Endothelial cell of umbilical vein (primary cell): ENCODE measurements around the gene PAK6. TPM values are rescaled to one million over a fixed set of nuclear protein-coding genes. Genes with fewer than 3 reads are reported as not detected.

Experiments used
- BruUV-seq: library from RNA; stranded (reverse); fragments of 400-500 nt; replicated peaks from 2 replicates; lab custom pipeline; 2021; lab: Mats Ljungman, UMichigan
- CTCF ChIA-PET: fragments of 300-600, 350-600 bp; sonication (Branson Sonifier 250); formaldehyde crosslinking; loops from one replicate; lab custom pipeline; 2021; ENCODE audit warnings: antibody characterized with exemption, inconsistent platforms; lab: Charles Lee
- POLR2A ChIA-PET: fragments of 300-600, 350-600 bp; sonication (Branson Sonifier 250); formaldehyde crosslinking; loops from one replicate; lab custom pipeline; 2021; ENCODE audit warnings: antibody characterized with exemption, inconsistent platforms; lab: Charles Lee
- DNase-seq: peaks from one replicate; pipeline ENCODE4 v3.0.0-alpha.2; 2011; ENCODE audit warnings: low read depth, low spot score
- FAIRE-seq: peaks from 2 replicates; lab custom pipeline; 2011; peaks lifted over from hg19 to GRCh38; lab: Jason Lieb, UNC
- H2AFZ ChIP-seq: 2 replicates; pipeline ENCODE4 v1.6.0; 2012; ENCODE audit warnings: low read depth, low read length, control low read depth, inconsistent platforms
- H3K27ac ChIP-seq: 2 replicates; pipeline ENCODE4 v1.5.1; 2011; ENCODE audit warnings: low read depth, mild to moderate bottlenecking, control low read depth, low read length, moderate library complexity; ENCODE audit not compliant: insufficient read depth
- H3K27me3 ChIP-seq, 2 experiments: 2 replicates each; pipeline versions ENCODE4 v1.6.0 to v1.6.1; 2011; ENCODE audit warnings: low read length in 2 of 2, mixed read lengths in 1 of 2; ENCODE audit not compliant: control insufficient read depth in 2 of 2, insufficient read depth in 2 of 2
- H3K36me3 ChIP-seq, 2 experiments: 2 replicates in 1 of 2; 3 replicates in 1 of 2; pipeline ENCODE4 v1.5.1; 2011; ENCODE audit warnings: low read length in 2 of 2, mild to moderate bottlenecking in 1 of 2, moderate library complexity in 1 of 2; ENCODE audit not compliant: control insufficient read depth in 2 of 2, insufficient read depth in 2 of 2; ENCODE audit errors: extremely low read depth in 1 of 2
- H3K4me1 ChIP-seq: 3 replicates; pipeline ENCODE4 v1.5.1; 2011; ENCODE audit warnings: mild to moderate bottlenecking, low read length; ENCODE audit not compliant: control insufficient read depth, insufficient read depth; ENCODE audit errors: extremely low read depth
- H3K4me2 ChIP-seq: 2 replicates; pipeline ENCODE4 v1.6.1; 2011; ENCODE audit warnings: low read length, control low read depth, mixed read lengths; ENCODE audit not compliant: insufficient read depth
- H3K4me3 ChIP-seq, 3 experiments: fragments of 200-600 bp in 1 of 3; sonication (generic), shearing (Covaris generic) in 1 of 3; replicated peaks in 1 of 3; 2 replicates each; pipeline ENCODE4 v1.5.1; 2011 to 2016; ENCODE audit warnings: control low read depth in 3 of 3, low read length in 3 of 3, mild to moderate bottlenecking in 2 of 3, inconsistent platforms in 1 of 3, low read depth in 1 of 3, moderate library complexity in 1 of 3; ENCODE audit not compliant: insufficient read depth in 1 of 3
- H3K79me2 ChIP-seq: 2 replicates; pipeline ENCODE4 v1.6.0; 2012; ENCODE audit warnings: low read length, inconsistent platforms; ENCODE audit not compliant: control insufficient read depth, insufficient read depth
- H3K9ac ChIP-seq: replicated peaks from 2 replicates; pipeline ENCODE3; 2011; ENCODE audit warnings: low read length, control low read depth; ENCODE audit not compliant: insufficient read depth; ENCODE audit errors: extremely low read depth
- H3K9me1 ChIP-seq: replicated peaks from 3 replicates; pipeline ENCODE4 v1.6.0; 2011; ENCODE audit warnings: mild to moderate bottlenecking, low read length; ENCODE audit not compliant: control insufficient read depth, insufficient read depth; ENCODE audit errors: extremely low read depth
- H3K9me3 ChIP-seq: replicated peaks from 2 replicates; pipeline ENCODE4 v1.5.1; 2012; ENCODE audit warnings: low read length, inconsistent platforms; ENCODE audit not compliant: control insufficient read depth, insufficient read depth
- H4K20me1 ChIP-seq: replicated peaks from 2 replicates; pipeline ENCODE3; 2011; ENCODE audit warnings: mild to moderate bottlenecking, low read length; ENCODE audit not compliant: control insufficient read depth, insufficient read depth; ENCODE audit errors: extremely low read depth
- EZH2 ChIP-seq: IDR thresholded peaks from 2 replicates; pipeline ENCODE4 v1.6.1; 2012; ENCODE audit warnings: borderline replicate concordance, low read depth, mild to moderate bottlenecking, moderate library complexity, low read length, inconsistent platforms; ENCODE audit not compliant: severe bottlenecking
- FOS ChIP-seq: IDR thresholded peaks from 2 replicates; pipeline ENCODE4 v1.6.1; 2011; ENCODE audit warnings: mild to moderate bottlenecking, low read length, moderate library complexity, borderline replicate concordance; ENCODE audit not compliant: insufficient read depth
- GATA2 ChIP-seq: IDR thresholded peaks from 2 replicates; pipeline ENCODE4 v1.7.0; 2011; ENCODE audit warnings: low read depth, mild to moderate bottlenecking, moderate library complexity, mixed read lengths, low read length; ENCODE audit not compliant: insufficient read length, insufficient read depth
- JUN ChIP-seq: IDR thresholded peaks from 2 replicates; pipeline ENCODE4 v1.6.1; 2011; ENCODE audit warnings: borderline replicate concordance, low read depth; ENCODE audit not compliant: insufficient read length, insufficient read depth
- MAX ChIP-seq: IDR thresholded peaks from 2 replicates; pipeline ENCODE4 v1.6.1; 2011; ENCODE audit not compliant: insufficient read depth, insufficient read length
- MYC ChIP-seq: IDR thresholded peaks from one replicate; pipeline ENCODE4 v1.6.1; 2011; ENCODE audit warnings: mild to moderate bottlenecking, low read depth, low read length
- POLR2A ChIP-seq: IDR thresholded peaks from 2 replicates; pipeline ENCODE4 v1.6.1; 2012; ENCODE audit warnings: low read depth, mild to moderate bottlenecking, control low read depth, low read length
- POLR2AphosphoS5 ChIP-seq: IDR thresholded peaks from 2 replicates; pipeline ENCODE4 v1.6.1; 2012; ENCODE audit warnings: low read depth, mild to moderate bottlenecking, control low read depth, low read length, moderate library complexity; ENCODE audit not compliant: insufficient read depth
- dilution Hi-C: fragments of 300-500 bp; cut with MboI; formaldehyde crosslinking; loops from one replicate; pipeline ENCODE4 v1.15.0; 2019; ENCODE audit warnings: low sequenced_read_pairs; ENCODE audit not compliant: extremely low pct_ligation_motif_present
- intact Hi-C: fragments of 100-400 bp; cut with micrococcal nuclease; formaldehyde crosslinking; loops from one replicate; pipeline ENCODE4 v1.10.0; 2022
- polyA plus RNA-seq, 4 experiments: library from polyadenylated mRNA; depleted of rRNA in 3 of 4; stranded (reverse) in 3 of 4; unstranded in 1 of 4; fragments of >200 nt; gene quantifications; 2 replicates each; pipeline versions ENCODE4 v1.2.1 to v1.2.3, GENCODE V29; 2011 to 2012; ENCODE audit warnings: missing spikeins in 1 of 4
- total RNA-seq: library from RNA; stranded (reverse); gene quantifications from 2 replicates; pipeline ENCODE4 v1.2.3, GENCODE V29; 2021
- TF ChIP-seq, protein P1 (sequence below), 2 donors: IDR thresholded peaks; 1 replicate in 1 of 2; 2 replicates in 1 of 2; pipeline ENCODE4 v1.5.1; 2011; ENCODE audit warnings: low read length in 2 of 2, mild to moderate bottlenecking in 2 of 2, moderate library complexity in 2 of 2, control low read depth in 1 of 2, inconsistent platforms in 1 of 2, low read depth in 1 of 2; ENCODE audit not compliant: insufficient read depth in 1 of 2; ENCODE audit errors: extremely low read depth in 1 of 2

The PAK6 gene
- total and polyA plus RNA-seq, 2 donors (not counting 3 experiments of a cell fraction or from before 2014, with no cell fraction given), result not detected

DNA sequence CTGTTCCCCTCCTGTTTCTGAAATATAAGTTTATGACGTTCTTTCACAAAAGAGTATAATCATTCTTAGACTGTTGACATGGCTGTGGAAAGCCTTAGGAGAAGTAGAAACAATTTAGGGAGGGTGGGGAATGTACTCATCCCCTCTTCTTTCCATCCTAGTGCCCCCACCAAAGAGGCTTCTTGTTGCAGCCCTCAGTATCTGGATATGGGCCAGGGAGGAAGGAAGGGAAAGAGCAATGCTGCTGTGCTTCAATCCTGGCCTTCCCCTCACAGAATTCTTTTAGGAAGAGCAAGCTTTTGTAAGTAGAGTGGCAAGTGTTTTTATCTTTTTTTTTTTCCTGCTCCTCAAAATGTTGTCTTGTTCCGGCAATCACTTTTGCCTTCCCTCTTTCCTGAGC lies 86.3 kb downstream of the PAK6 start:
- Histone ChIP-seq H3K9me3 (no peaks in the 10 kb centered on the region), H3K9ac (peak overlapping the region; percentile 67), H3K4me2 (peak overlapping the region; percentile 90), H3K27ac (peak overlapping the region; percentile 8), H3K27me3 (no peaks in the 10 kb centered on the region), H3K4me1 (peaks cover 57% of the 10 kb centered on the region), H3K79me2 (peaks cover 11% of the 10 kb centered on the region), H3K36me3 (no peaks in the 10 kb centered on the region), H2AFZ (no peak overlapping the region), H3K9me1 (no peaks in the 10 kb centered on the region), H3K4me3 (peak overlapping the region; percentile 57 to 79 (median 67)), H4K20me1 (no peaks in the 10 kb centered on the region)
- FAIRE-seq (peak; percentile 85), DNase-seq (peak; percentile 57)
- intact Hi-C loops (no loop called here), dilution Hi-C loops (no loop called here)
- TF ChIP-seq JUN (no peak), MYC (no peak), POLR2AphosphoS5 (no peak), POLR2A (no peak)
- ChIA-PET POLR2A (interaction anchor here (0.7 to 1.2 kb wide), 2 partner anchors 9 to 72 kb away, joined by 3 to 4 read pairs; no protein-coding TSS in a partner anchor), CTCF (interaction anchor here (1.3 to 5.3 kb wide), 7 partner anchors 9 to 96 kb away, joined by 4 to 81 read pairs (median 15); partner anchors contain the start of gene CCDC9B)
- TSS peak; percentile 48 for BruUV-seq

GRCh38 chr15:40325700-40326099 lies 86.8 kb downstream of the PAK6 start:
- dilution Hi-C loops, result no loop called here
- no peak overlapping the region for H3K9ac ChIP-seq
- peaks cover 11% of the 10 kb centered on the region for H3K79me2 ChIP-seq
- no peaks in the 10 kb centered on the region for H3K9me3 ChIP-seq
- no peak overlapping the region for H2AFZ ChIP-seq
- BruUV-seq, result no TSS peak
- intact Hi-C loops, result no loop called here
- CTCF ChIA-PET, result interaction anchor here (1.3 to 5.3 kb wide), 7 partner anchors 9 to 96 kb away, joined by 4 to 81 read pairs (median 15); partner anchors contain the start of gene CCDC9B
- TF ChIP-seq POLR2A (no peak), MYC (no peak), FOS (no peak), MAX (no peak), EZH2 (no peak), GATA2 (no peak), POLR2AphosphoS5 (no peak), JUN (no peak)
- TF ChIP-seq, protein P1, sequence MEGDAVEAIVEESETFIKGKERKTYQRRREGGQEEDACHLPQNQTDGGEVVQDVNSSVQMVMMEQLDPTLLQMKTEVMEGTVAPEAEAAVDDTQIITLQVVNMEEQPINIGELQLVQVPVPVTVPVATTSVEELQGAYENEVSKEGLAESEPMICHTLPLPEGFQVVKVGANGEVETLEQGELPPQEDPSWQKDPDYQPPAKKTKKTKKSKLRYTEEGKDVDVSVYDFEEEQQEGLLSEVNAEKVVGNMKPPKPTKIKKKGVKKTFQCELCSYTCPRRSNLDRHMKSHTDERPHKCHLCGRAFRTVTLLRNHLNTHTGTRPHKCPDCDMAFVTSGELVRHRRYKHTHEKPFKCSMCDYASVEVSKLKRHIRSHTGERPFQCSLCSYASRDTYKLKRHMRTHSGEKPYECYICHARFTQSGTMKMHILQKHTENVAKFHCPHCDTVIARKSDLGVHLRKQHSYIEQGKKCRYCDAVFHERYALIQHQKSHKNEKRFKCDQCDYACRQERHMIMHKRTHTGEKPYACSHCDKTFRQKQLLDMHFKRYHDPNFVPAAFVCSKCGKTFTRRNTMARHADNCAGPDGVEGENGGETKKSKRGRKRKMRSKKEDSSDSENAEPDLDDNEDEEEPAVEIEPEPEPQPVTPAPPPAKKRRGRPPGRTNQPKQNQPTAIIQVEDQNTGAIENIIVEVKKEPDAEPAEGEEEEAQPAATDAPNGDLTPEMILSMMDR (IDR thresholded peaks at IDR 0.05; ENCODE audit: extremely low read depth in 1 of 2, insufficient read depth in 1 of 2, low read depth in 1 of 2, low read length in 2 of 2), result no peak
- no peak for FAIRE-seq
- no peaks in the 10 kb centered on the region for H3K9me1 ChIP-seq
- DNase-seq, result no peak
- no peak overlapping the region for H3K27ac ChIP-seq
- POLR2A ChIA-PET, result interaction anchor here (1.2 kb wide), 1 partner anchor 8 kb away, joined by 4 read pairs; no protein-coding TSS in a partner anchor
- H3K4me2 ChIP-seq, result peak overlapping the region; percentile 90
- no peaks in the 10 kb centered on the region for H4K20me1 ChIP-seq
- H3K27me3 ChIP-seq, result no peaks in the 10 kb centered on the region
- peaks cover 53% of the 10 kb centered on the region for H3K4me1 ChIP-seq
- no peaks in the 10 kb centered on the region for H3K36me3 ChIP-seq
- peak overlapping the region in 1 of 3 experiments; percentile 16 for H3K4me3 ChIP-seq
